ENCODE results near the gene ZNF784.

The ZNF784 gene

GRCh38 chr19:55656552-55656951 lies 32.2 kb upstream of the ZNF784 start:
- DNase-seq (ENCODE audit: low read depth in 2 of 2), result no peak

- DNase-seq (ENCODE audit: low read depth in 2 of 2), result no peak
Measured at GRCh38 chr19:55655648-55656040, 31.3 kb upstream of the ZNF784 start.

GRCh38 chr19:55654868-55655647 lies 30.7 kb upstream of the ZNF784 start, which contains the start of gene U2AF2:
TSS of gene U2AF2 (plus strand) at chr19:55655035. CDS start at chr19:55655105, 70 bp downstream.
- peak; percentile 93 to 98 for DNase-seq (ENCODE audit: low read depth in 2 of 2)

- peak; percentile 97 to 99 for DNase-seq (ENCODE audit: low read depth in 2 of 2)
Measured at GRCh38 chr19:55654323-55654867, 30.0 kb upstream of the ZNF784 start.

GRCh38 chr19:55653651-55654322 lies 29.4 kb upstream of the ZNF784 start:
- DNase-seq (ENCODE audit: low read depth in 2 of 2), result peak; percentile 93 to 95

- no peak for DNase-seq (ENCODE audit: low read depth in 2 of 2)
Measured at GRCh38 chr19:55652311-55653128, 28.2 kb upstream of the ZNF784 start.

GRCh38 chr19:55651236-55651635 lies 26.9 kb upstream of the ZNF784 start:
- DNase-seq (ENCODE audit: low read depth in 2 of 2), result no peak

- DNase-seq (ENCODE audit: low read depth in 2 of 2), result no peak
Measured at GRCh38 chr19:55650602-55651230, 26.4 kb upstream of the ZNF784 start.

GRCh38 chr19:55650126-55650557 lies 25.8 kb upstream of the ZNF784 start:
- DNase-seq (ENCODE audit: low read depth in 2 of 2), result no peak

- DNase-seq (ENCODE audit: low read depth in 2 of 2), result no peak
Measured at GRCh38 chr19:55649268-55650125, 25.1 kb upstream of the ZNF784 start.

- DNase-seq (ENCODE audit: low read depth in 2 of 2), result no peak
Measured at GRCh38 chr19:55648585-55649267, 24.4 kb upstream of the ZNF784 start.

- peak in 1 of 2 donors; percentile 27 for DNase-seq (ENCODE audit: low read depth in 2 of 2)
Measured at GRCh38 chr19:55647732-55648584, 23.6 kb upstream of the ZNF784 start, which contains the start of gene CCDC106. TSS of gene CCDC106 (plus strand) at chr19:55648212. CDS start at chr19:55649047, 835 bp downstream.

GRCh38 chr19:55646889-55647731 lies 22.7 kb upstream of the ZNF784 start:
- no peak for DNase-seq (ENCODE audit: low read depth in 2 of 2)

GRCh38 chr19:55645512-55645881 lies 21.1 kb upstream of the ZNF784 start:
- DNase-seq (ENCODE audit: low read depth in 2 of 2), result no peak

- no peak for DNase-seq (ENCODE audit: low read depth in 2 of 2)
Measured at GRCh38 chr19:55644842-55645511, 20.6 kb upstream of the ZNF784 start.

GRCh38 chr19:55644191-55644833 lies 19.9 kb upstream of the ZNF784 start:
- DNase-seq (ENCODE audit: low read depth in 2 of 2), result no peak

GRCh38 chr19:55643887-55644176 lies 19.5 kb upstream of the ZNF784 start:
- DNase-seq (ENCODE audit: low read depth in 2 of 2), result no peak
